Hepatocyte (in vitro differentiated cells): ENCODE data around the gene SLC31A2. TPM values are rescaled to one million over a fixed set of nuclear protein-coding genes. Genes with fewer than 3 reads are reported as not detected.

Experiments
- DNase-seq: peaks from one replicate; pipeline ENCODE4 v3.0.0-alpha.2; 2016; ENCODE audit warnings: low spot score
- H2AFZ ChIP-seq: fragments of 200-600 bp; sonication (generic); 2 replicates; pipeline ENCODE4 v1.6.0; 2016; ENCODE audit warnings: antibody characterized with exemption, mild to moderate bottlenecking
- H3K27ac ChIP-seq: fragments of 200-600 bp; sonication (generic); 2 replicates; pipeline ENCODE4 v1.5.1; 2016; ENCODE audit warnings: mild to moderate bottlenecking
- H3K27me3 ChIP-seq: fragments of 200-600 bp; sonication (generic); 2 replicates; pipeline ENCODE4 v1.6.1; 2016
- H3K36me3 ChIP-seq: fragments of 200-600 bp; sonication (generic); replicated peaks from 2 replicates; pipeline ENCODE4 v1.5.1; 2016; ENCODE audit warnings: low read depth; ENCODE audit not compliant: insufficient read depth
- H3K4me1 ChIP-seq: fragments of 200-600 bp; sonication (generic); 2 replicates; pipeline ENCODE4 v1.5.1; 2016; ENCODE audit warnings: mild to moderate bottlenecking, moderate library complexity; ENCODE audit not compliant: insufficient read depth
- H3K4me2 ChIP-seq: fragments of 200-600 bp; sonication (generic); 2 replicates; pipeline ENCODE4 v1.6.0; 2016
- H3K4me3 ChIP-seq: fragments of 200-600 bp; sonication (generic); 2 replicates; pipeline ENCODE4 v1.5.1; 2016; ENCODE audit warnings: mild to moderate bottlenecking
- H3K79me2 ChIP-seq: fragments of 200-600 bp; sonication (generic); 2 replicates; pipeline ENCODE4 v1.6.0; 2017; ENCODE audit warnings: mild to moderate bottlenecking
- H3K9me2 ChIP-seq: fragments of 200-600 bp; sonication (generic); replicated peaks from 2 replicates; pipeline ENCODE4 v1.6.0; 2017; ENCODE audit warnings: mild to moderate bottlenecking; ENCODE audit not compliant: insufficient read depth
- H3K9me3 ChIP-seq: fragments of 200-600 bp; sonication (generic); 2 replicates; pipeline ENCODE4 v1.5.1; 2016; ENCODE audit warnings: low read depth, mild to moderate bottlenecking
- H4K20me1 ChIP-seq: fragments of 200-600 bp; sonication (generic); 2 replicates; pipeline ENCODE4 v1.6.0; 2016; ENCODE audit warnings: mild to moderate bottlenecking; ENCODE audit not compliant: insufficient read depth, poor library complexity, severe bottlenecking
- CTCF ChIP-seq: fragments of 200-600 bp; sonication (generic); IDR thresholded peaks from 2 replicates; pipeline ENCODE4 v1.5.1; 2016; ENCODE audit warnings: antibody characterized with exemption, mild to moderate bottlenecking; ENCODE audit not compliant: poor library complexity
- EZH2 ChIP-seq: fragments of 200-600 bp; sonication (generic); IDR thresholded peaks from 2 replicates; pipeline ENCODE4 v1.6.1; 2016; ENCODE audit warnings: antibody characterized with exemption, mild to moderate bottlenecking, borderline replicate concordance
- EZH2phosphoT487 ChIP-seq: fragments of 200-600 bp; sonication (generic); IDR thresholded peaks from one replicate; pipeline ENCODE4 v1.6.1; 2018; ENCODE audit warnings: antibody characterized with exemption, mild to moderate bottlenecking, low read depth, moderate library complexity; ENCODE audit not compliant: unreplicated experiment, severe bottlenecking
- WGBS: methylation state at CpG from one replicate; pipeline ENCODE4 v1.1.6; 2016; ENCODE audit warnings: low lambda C conversion rate; ENCODE audit errors: missing lambda C conversion rate; 5-methylcytosine and 5-hydroxymethylcytosine counted together
- polyA plus RNA-seq: library from polyadenylated mRNA; unstranded; fragments of >200 nt; fragmentation: Nextera tagmentation; extraction: Ambion mirVana; gene quantifications from 2 replicates; pipeline ENCODE4 v1.2.1, GENCODE V29; 2016
- total RNA-seq: library from RNA; depleted of rRNA; stranded (reverse); fragments of >200 nt; gene quantifications from 2 replicates; pipeline ENCODE4 v1.2.3, GENCODE V29; 2014

Gene SLC31A2
- total and polyA plus RNA-seq, 2 experiments from 2014 or later: 20.1 to 26.9 TPM

- Histone ChIP-seq H3K36me3 (no peaks in the 10 kb centered on the region), H3K4me2 (no peak overlapping the region), H3K27me3 (no peaks in the 10 kb centered on the region), H4K20me1 (peaks cover 3% of the 10 kb centered on the region), H3K4me3 (no peak overlapping the region), H3K9me2 (no peaks in the 10 kb centered on the region), H3K9me3 (no peaks in the 10 kb centered on the region), H3K27ac (no peak overlapping the region), H3K79me2 (peaks cover 26% of the 10 kb centered on the region), H2AFZ (no peak overlapping the region), H3K4me1 (no peaks in the 10 kb centered on the region)
- WGBS: 98% methylated on average over 10 of the region's 10 CpGs
- DNase-seq: no peak
- no peak for TF ChIP-seq EZH2
- TF ChIP-seq CTCF: no peak
- no peak for TF ChIP-seq EZH2phosphoT487
Observed at GRCh38 chr9:113210815-113211214, 60.0 kb downstream of the SLC31A2 start.

Other genes starting within 250 kb of the SLC31A2 start
- 2.8 and 5.7 TPM in 2 replicates for gene ZNF883, start 138.8 kb upstream of the SLC31A2 start, total RNA-seq
- 3.4 and 4.1 TPM in 2 replicates for gene ZNF883, start 138.8 kb upstream of the SLC31A2 start, polyA plus RNA-seq
- 4.1 and 5.7 TPM in 2 replicates for gene ZFP37, start 94.3 kb upstream of the SLC31A2 start, total RNA-seq
- 2.0 and 3.3 TPM in 2 replicates for gene ZFP37, start 94.3 kb upstream of the SLC31A2 start, polyA plus RNA-seq
- gene FKBP15, start 70.3 kb downstream of the SLC31A2 start, total RNA-seq: 13.7 and 17.7 TPM in 2 replicates
- 7.7 and 14.5 TPM in 2 replicates for gene FKBP15, start 70.3 kb downstream of the SLC31A2 start, polyA plus RNA-seq
- gene SLC31A1, start 70.5 kb downstream of the SLC31A2 start, total RNA-seq: 43.3 TPM in 2 replicates
- 24.5 and 29.7 TPM in 2 replicates for gene SLC31A1, start 70.5 kb downstream of the SLC31A2 start, polyA plus RNA-seq
- gene CDC26, start 124.6 kb downstream of the SLC31A2 start, total RNA-seq: 39.8 and 45.9 TPM in 2 replicates
- gene CDC26, start 124.6 kb downstream of the SLC31A2 start, polyA plus RNA-seq: 62.5 and 77.2 TPM in 2 replicates
- 23.4 and 27.3 TPM in 2 replicates for gene PRPF4, start 124.7 kb downstream of the SLC31A2 start, total RNA-seq
- 24.1 and 28.8 TPM in 2 replicates for gene PRPF4, start 124.7 kb downstream of the SLC31A2 start, polyA plus RNA-seq
- gene RNF183, start 152.4 kb downstream of the SLC31A2 start, total RNA-seq: 0.43 and 3.9 TPM in 2 replicates
- 0.21 and 0.85 TPM in 2 replicates for gene RNF183, start 152.4 kb downstream of the SLC31A2 start, polyA plus RNA-seq
- 1.4 and 3.7 TPM in 2 replicates for gene WDR31, start 189.3 kb downstream of the SLC31A2 start, total RNA-seq
- 0.86 and 1.3 TPM in 2 replicates for gene WDR31, start 189.3 kb downstream of the SLC31A2 start, polyA plus RNA-seq
- gene BSPRY, start 198.5 kb downstream of the SLC31A2 start, total RNA-seq: 4.8 and 6.1 TPM in 2 replicates
- gene BSPRY, start 198.5 kb downstream of the SLC31A2 start, polyA plus RNA-seq: 12.0 TPM in 2 replicates
- gene HDHD3, start 226.0 kb downstream of the SLC31A2 start, total RNA-seq: 96.8 and 98.7 TPM in 2 replicates
- gene HDHD3, start 226.0 kb downstream of the SLC31A2 start, polyA plus RNA-seq: 94.9 and 110 TPM in 2 replicates